NCI-H1417 (cell line): ENCODE measurements around the gene DDX23.

Experiments used
- DNase-seq, 3 experiments: peaks; one replicate each; lab custom pipeline; 2025; lab: John Stamatoyannopoulos, UW

The DDX23 gene

DNA sequence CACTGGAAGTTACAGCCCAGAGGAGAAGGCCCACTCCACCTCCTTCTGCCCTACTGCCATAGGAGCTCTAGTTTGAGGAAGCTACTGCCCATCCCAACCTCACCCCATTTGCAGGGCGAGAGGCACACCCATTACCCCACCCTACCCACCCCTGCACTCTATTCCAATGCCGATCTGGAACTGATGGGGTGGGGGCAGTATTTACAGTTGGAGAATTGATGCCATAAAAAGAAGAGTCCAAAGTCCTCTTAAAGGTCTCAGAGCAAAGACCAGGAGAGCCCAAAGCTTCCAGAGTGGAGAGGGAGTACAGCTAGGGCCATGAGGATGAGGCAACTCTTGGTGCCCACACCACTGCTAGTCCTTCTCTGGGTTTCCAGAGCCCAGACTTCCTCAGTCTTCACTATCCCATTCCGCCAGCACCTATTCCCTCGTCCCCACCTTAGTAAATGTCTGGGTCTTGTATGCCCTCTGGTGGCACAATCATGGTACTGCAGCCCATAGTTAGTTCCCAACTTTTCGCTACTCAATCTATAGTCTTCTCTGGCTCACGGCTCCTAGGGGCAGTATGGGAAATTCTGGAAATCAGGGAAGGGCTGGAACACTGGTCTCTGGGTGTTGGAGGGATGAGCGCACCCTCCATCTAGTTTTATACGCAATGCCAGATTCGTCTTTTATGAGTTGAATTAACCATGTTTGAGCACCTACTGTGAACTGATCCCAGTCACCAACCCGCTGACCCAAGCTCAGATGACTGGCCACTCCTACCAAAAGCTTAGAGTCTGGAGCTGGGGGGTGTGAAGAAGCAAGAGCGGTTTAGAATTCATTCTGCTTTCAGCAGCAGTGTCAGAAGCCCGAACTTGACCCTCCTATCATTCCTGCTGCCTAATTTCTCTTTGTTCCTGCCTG, 56.2 kb downstream of the DDX23 start:
- peak; percentile 68 to 90 (median 79) for DNase-seq

DNA sequence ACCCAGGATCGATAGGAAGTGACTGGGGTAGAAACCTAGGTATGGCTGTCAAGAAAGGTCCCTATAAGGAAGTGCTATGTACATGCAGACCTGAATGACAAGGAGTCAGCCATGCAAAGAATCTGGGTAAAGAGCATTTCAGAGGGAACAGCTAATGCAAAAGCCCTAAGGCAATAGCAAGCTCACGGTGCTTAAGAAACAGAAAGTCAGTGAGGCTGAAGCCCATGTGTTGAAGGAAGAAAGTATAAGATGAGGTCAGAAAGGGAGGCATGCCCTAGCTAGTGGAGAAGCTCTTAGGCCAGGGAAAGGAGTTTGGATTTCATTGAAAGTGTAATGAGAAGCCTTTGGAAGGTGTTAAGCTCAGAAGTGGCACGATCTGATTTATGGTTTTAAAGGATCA, 57.1 kb downstream of the DDX23 start:
- peak in 2 of 3 experiments; percentile 37 to 50 for DNase-seq

DNA sequence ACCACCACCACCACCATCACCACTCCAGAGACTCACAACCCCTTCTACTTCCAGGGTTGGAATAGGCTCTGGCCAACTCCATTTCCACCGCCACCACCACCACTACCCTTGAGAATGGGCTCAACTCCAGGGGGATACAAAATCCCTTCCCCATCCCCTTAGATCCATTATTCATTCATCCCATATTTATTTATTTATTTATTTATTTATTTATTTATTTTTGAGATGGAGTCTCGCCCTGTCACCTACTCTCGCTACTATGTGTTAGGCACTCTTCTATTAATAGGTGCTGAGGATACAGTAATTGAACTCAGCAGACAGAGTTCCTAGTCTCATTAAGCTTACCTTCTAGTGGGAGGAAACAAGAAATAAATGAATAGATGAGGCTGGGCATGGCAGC, 58.3 kb downstream of the DDX23 start:
- DNase-seq = no peak

GRCh38 chr12:48789858-48790326, 62.1 kb downstream of the DDX23 start:
- no peak for DNase-seq

DNA sequence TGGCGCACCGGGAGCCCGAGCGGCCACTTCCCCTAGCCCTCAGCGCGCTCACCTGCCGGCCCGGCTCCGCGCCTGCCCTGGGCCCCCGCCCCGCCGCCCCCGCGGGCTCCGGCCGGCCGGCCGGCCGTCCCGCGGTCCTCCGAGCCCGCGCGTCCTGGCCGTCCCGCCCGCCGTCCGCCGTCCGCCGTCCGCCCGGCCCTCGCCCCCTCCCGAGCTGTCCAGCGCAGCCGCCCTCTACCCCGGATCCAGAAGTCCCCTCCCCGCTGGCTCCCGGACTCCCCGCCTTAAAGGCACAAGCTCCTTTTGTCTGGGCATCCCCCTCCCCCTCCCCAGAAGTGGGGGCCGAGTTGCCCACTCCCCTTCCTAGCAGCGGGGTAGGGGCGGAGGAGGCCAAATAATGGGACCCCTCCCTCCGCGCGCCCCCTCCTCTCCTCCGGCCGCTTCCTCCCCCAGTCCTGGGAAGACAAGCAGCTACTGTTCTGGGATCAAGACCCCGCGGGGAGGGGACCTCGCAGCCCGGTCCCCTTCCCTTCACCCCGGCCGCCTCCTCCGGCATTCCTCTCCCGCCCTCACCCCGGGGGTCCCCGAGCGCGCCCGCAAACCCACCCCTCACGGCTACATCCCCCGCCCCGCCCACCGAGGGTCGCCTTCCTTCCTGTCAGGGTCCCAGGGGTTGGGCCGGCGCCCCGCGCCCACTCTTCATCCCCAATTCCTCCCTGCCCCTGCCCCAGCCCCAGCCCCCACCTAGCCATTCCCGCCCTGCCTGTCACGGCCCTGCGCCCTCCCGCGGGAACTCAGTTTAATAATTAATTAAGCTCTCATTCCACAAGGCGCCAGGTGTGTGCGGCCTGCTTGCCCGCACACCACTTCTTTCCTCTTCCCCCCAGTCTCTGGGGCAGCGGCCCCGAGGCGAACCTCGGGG, 62.8 kb downstream of the DDX23 start, which contains the start of gene ADCY6:
Gene ADCY6, minus strand, starts transcription at position 236 of the 922 bp plus-strand sequence. CDS start 5,655 bp downstream, outside the sequence.
- peak; percentile 36 to 71 (median 64) for DNase-seq

GRCh38 chr12:48788524-48788853, 63.5 kb downstream of the DDX23 start:
- peak in 1 of 3 experiments; percentile 48 for DNase-seq

DNA sequence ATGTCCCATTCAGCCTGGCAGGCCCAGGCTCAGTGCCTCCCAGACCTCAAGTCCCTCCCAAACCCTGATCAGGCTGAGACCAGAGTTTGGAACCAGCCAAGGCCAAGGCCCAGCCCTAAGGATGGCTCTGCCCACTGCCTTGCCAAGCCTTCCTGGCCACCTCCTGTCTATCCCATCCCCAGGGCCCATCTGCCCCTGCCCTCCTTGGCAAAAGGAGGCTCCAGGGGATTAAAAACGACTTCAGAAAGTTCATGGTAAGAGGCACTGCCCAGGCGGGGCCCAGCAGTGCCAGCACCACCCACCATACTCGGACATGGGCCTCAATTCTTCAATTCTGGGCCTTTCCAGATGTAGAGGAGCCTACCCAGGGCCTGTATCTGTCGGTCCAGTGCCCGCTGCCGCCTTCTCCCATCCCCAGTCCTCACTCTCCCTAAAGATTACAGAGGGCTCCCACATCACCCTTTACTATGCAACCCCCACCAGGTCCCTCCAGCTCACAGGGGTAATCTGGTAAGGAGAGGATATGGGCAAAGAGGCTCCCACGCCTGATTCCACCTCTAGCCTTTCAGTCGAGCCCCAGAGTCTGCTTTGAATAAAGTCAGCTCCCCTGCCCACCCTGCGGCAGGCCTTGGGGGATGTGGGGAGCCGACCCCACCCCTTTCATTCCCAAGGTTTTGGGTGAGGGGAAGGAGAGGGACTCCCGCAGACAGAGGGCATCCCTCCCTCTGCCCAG, 64.0 kb downstream of the DDX23 start:
- DNase-seq = peak in 1 of 3 experiments; percentile 39

GRCh38 chr12:48786591-48787544, 65.1 kb downstream of the DDX23 start:
- DNase-seq = no peak

DNA sequence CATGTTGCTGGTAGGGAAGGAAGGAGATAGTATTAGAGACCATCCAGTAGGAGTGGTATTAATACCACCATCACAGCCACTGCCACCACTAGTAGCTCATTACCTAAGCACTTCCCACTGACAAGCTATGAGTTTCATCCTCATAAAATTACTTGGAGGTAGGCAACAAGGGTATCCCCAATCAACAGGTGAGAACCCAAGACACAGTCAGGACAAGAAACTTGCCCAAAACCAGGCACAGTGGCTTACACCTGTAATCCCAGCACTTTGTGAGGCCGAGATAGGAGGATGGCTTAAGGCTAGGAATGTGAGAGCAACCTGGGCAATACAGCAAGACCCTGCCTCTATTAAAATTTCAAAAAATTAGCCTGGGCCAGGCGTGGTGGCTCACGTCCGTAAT, 68.5 kb downstream of the DDX23 start:
- DNase-seq = no peak

DNA sequence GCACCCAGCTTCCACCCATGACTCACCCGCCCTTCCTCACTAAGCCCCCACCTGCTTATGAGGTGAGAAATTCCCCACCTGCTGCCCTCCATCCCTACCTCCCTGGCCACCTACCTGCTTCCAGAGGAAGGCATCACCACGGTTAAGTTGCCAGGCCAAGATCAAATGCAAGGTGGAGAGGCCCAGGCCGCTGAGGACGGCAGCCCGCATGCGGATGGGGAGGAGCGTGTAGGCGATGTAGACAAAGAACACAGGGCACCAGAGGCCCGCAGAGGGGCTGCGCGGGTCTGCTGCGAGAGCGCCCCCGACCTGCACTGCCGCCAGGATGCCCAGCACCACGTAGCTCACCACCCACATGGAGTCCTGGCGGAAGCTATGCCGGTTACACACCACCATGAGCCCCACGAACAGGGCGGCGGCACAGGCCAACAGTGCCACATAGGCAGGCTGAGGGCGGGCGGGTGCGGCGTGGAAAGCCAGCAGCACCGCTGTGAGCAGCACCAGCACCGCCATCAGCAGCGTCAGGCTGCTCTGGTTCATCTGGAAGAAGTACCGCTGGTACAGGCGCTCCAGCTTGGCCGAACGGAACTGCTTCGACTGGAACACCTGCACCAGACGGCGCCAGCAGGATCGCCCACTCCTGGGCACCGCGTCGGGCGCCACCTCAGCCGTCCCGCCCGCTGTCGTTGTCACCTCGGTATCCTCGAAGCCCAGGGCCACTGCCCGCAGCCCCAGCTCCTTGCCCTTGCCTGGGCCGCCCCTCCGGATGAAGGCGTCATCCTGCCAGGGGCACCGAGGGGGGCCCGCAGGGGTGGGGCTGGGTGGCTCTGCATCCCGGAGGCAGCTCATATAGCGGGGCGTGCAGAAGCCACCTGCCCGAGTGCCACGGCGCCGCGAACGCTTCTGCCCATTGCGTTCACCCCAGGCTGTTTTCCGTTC, 69.2 kb downstream of the DDX23 start:
- no peak for DNase-seq

- no peak for DNase-seq
Measured at GRCh38 chr12:48781750-48782456, 70.1 kb downstream of the DDX23 start.

DNA sequence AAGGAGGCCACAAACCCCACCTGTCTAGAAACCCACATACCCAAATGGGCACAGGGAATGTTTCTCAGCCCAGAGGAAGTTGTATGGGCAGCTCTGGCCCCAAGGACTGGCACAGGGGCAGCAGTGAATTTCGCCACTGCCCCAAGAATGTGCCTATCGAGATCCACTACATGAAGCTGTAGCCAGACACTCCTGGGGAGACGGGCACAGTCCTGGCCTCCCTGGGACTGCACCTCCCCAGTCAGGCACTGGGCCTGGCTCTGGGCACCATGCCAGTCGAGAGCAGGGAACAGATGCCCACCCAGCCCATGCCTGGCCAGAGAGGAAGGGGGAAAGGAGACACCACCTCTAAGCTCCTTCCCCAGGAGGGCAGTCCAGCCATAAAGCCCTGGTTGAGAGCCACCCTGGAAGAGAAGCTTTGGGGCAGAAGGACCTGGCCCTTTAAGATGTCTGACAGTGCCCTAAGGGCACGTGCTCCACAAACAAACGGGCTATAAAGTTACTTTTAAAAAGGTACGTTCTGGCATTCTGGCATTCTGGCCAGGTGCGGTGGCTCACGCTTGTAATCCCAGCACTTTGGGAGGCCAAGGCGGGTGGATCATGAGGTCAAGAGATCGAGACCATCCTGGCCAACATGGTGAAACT, 71.5 kb downstream of the DDX23 start:
- DNase-seq = no peak

GRCh38 chr12:48779869-48780268, 72.1 kb downstream of the DDX23 start:
- DNase-seq = no peak
